SK-N-SH (cell line): ENCODE data around the gene NEK5. TPM values are rescaled to one million over a fixed set of nuclear protein-coding genes. Genes with fewer than 3 reads are reported as not detected.

Source experiments
- CTCF ChIA-PET: fragments of 300-600, 350-600 bp; formaldehyde crosslinking; extraction: SDS; loops from one replicate; lab custom pipeline; 2021; lab: Yijun Ruan, JAX
- POLR2A ChIA-PET: fragments of 350-600 bp; sonication (Branson Sonifier 250); formaldehyde crosslinking; extraction: SDS; loops from one replicate; lab custom pipeline; 2020; ENCODE audit warnings: antibody characterized with exemption, inconsistent platforms; lab: Yijun Ruan, JAX
- DNase-seq: peaks from one replicate; pipeline ENCODE4 v3.0.0; 2012
- H2AFZ ChIP-seq: fragments of 200-600 bp; sonication (generic); 2 replicates; pipeline ENCODE4 v1.8.1; 2016; ENCODE audit warnings: antibody characterized with exemption, mild to moderate bottlenecking, low read depth
- H3F3A ChIP-seq: fragments of 200-600 bp; sonication (generic); replicated peaks from 2 replicates; pipeline ENCODE3; 2016; ENCODE audit warnings: antibody characterized with exemption, mild to moderate bottlenecking; ENCODE audit not compliant: insufficient read depth
- H3K27ac ChIP-seq, 2 experiments: fragments of 200-500 bp in 1 of 2; fragments of 200-600 bp in 1 of 2; sonication (Bioruptor generic) in 1 of 2; sonication (generic), shearing (Covaris generic) in 1 of 2; 2 replicates each; pipeline versions ENCODE4 v1.5.1 to v1.6.1; 2014 to 2016; ENCODE audit warnings: low read depth in 2 of 2, inconsistent platforms in 1 of 2, low read length in 1 of 2, mild to moderate bottlenecking in 1 of 2, mixed read lengths in 1 of 2
- H3K27me3 ChIP-seq: fragments of 200-600 bp; sonication (generic), shearing (Covaris generic); 2 replicates; pipeline ENCODE4 v1.6.1; 2016; ENCODE audit warnings: mixed run types; ENCODE audit not compliant: insufficient read depth
- H3K36me3 ChIP-seq, 2 experiments: fragments of 200-500 bp in 1 of 2; fragments of 200-600 bp in 1 of 2; sonication (Bioruptor generic) in 1 of 2; sonication (generic) in 1 of 2; replicated peaks in 1 of 2; 2 replicates each; pipeline versions ENCODE3 to v1.5.1; 2014 to 2016; ENCODE audit warnings: low read length in 1 of 2, mild to moderate bottlenecking in 1 of 2; ENCODE audit not compliant: insufficient read depth in 2 of 2, control insufficient read depth in 1 of 2
- H3K4me1 ChIP-seq, 2 experiments: fragments of 200-500 bp in 1 of 2; fragments of 200-600 bp in 1 of 2; sonication (Bioruptor generic) in 1 of 2; sonication (generic), shearing (Covaris generic) in 1 of 2; 2 replicates each; pipeline versions ENCODE4 v1.5.1 to v1.6.1; 2014 to 2016; ENCODE audit warnings: low read depth in 1 of 2, low read length in 1 of 2, mixed run types in 1 of 2; ENCODE audit not compliant: insufficient read depth in 2 of 2, control insufficient read depth in 1 of 2
- H3K4me2 ChIP-seq: fragments of 200-600 bp; sonication (generic), shearing (Covaris generic); 2 replicates; pipeline ENCODE4 v1.6.1; 2017; ENCODE audit warnings: mixed run types
- H3K4me3 ChIP-seq, 2 experiments: fragments of 200-500 bp in 1 of 2; fragments of 200-600 bp in 1 of 2; sonication (Bioruptor generic) in 1 of 2; sonication (generic), shearing (Covaris generic) in 1 of 2; 2 replicates each; pipeline versions ENCODE4 v1.5.1 to v1.8.1; 2014 to 2016; ENCODE audit warnings: low read depth in 2 of 2, inconsistent platforms in 1 of 2, low read length in 1 of 2, mild to moderate bottlenecking in 1 of 2, mixed read lengths in 1 of 2, moderate library complexity in 1 of 2
- H3K79me2 ChIP-seq: fragments of 200-600 bp; sonication (generic); 2 replicates; pipeline ENCODE4 v1.8.1; 2017; ENCODE audit warnings: mild to moderate bottlenecking; ENCODE audit not compliant: insufficient read depth
- H3K9ac ChIP-seq: fragments of 200-600 bp; sonication (generic); 2 replicates; pipeline ENCODE4 v1.6.1; 2017; ENCODE audit warnings: mixed run types
- H3K9me2 ChIP-seq: fragments of 200-600 bp; sonication (generic); 2 replicates; pipeline ENCODE4 v1.6.1; 2017; ENCODE audit warnings: mixed run types
- H3K9me3 ChIP-seq: fragments of 200-600 bp; sonication (generic); 2 replicates; pipeline ENCODE4 v1.6.1; 2017; ENCODE audit warnings: mixed run types, mild to moderate bottlenecking, moderate library complexity
- H4K20me1 ChIP-seq: fragments of 200-600 bp; sonication (generic); 2 replicates; pipeline ENCODE4 v1.6.1; 2017; ENCODE audit warnings: mild to moderate bottlenecking, mixed run types; ENCODE audit not compliant: insufficient read depth
- ELF1 ChIP-seq: IDR thresholded peaks from 2 replicates; pipeline ENCODE4 v1.4.0; 2012
- EP300 ChIP-seq, 2 experiments: IDR thresholded peaks; 2 replicates each; pipeline versions ENCODE4 v1.4.0 to v1.6.1; 2012; ENCODE audit warnings: borderline replicate concordance in 1 of 2, low read depth in 1 of 2, low read length in 1 of 2
- EZH2phosphoT487 ChIP-seq: fragments of 200-600 bp; sonication (generic); IDR thresholded peaks from 2 replicates; pipeline ENCODE4 v1.6.1; 2017; ENCODE audit warnings: low read depth, mixed run types, mild to moderate bottlenecking, antibody characterized with exemption, moderate library complexity, borderline replicate concordance
- FOXJ3 ChIP-seq: sonication (generic); formaldehyde crosslinking; IDR thresholded peaks from 2 replicates; pipeline ENCODE4 v1.5.1; 2020; ENCODE audit warnings: mild to moderate bottlenecking, missing genetic modification reagents
- FOXM1 ChIP-seq: IDR thresholded peaks from 2 replicates; pipeline ENCODE4 v1.4.0; 2012; ENCODE audit warnings: low read depth, mild to moderate bottlenecking
- JUND ChIP-seq: IDR thresholded peaks from 2 replicates; pipeline ENCODE4 v1.4.0; 2012
- MEF2A ChIP-seq: IDR thresholded peaks from 2 replicates; pipeline ENCODE4 v1.4.0; 2012; ENCODE audit warnings: low read depth, borderline replicate concordance
- NFIC ChIP-seq: IDR thresholded peaks from 2 replicates; pipeline ENCODE4 v1.4.0; 2012; ENCODE audit warnings: borderline replicate concordance
- NRF1 ChIP-seq: IDR thresholded peaks from 2 replicates; pipeline ENCODE4 v1.6.1; 2012; ENCODE audit warnings: low read depth, mild to moderate bottlenecking, low read length
- POLR2AphosphoS5 ChIP-seq: IDR thresholded peaks from 2 replicates; pipeline ENCODE4 v1.6.1; 2012; ENCODE audit warnings: low read depth, low read length
- RAD21 ChIP-seq: IDR thresholded peaks from 2 replicates; pipeline ENCODE4 v1.6.1; 2012; ENCODE audit warnings: mild to moderate bottlenecking, low read length
- RCOR1 ChIP-seq: fragments of 150-350 bp; IDR thresholded peaks from 2 replicates; pipeline ENCODE4 v1.6.1; 2017; ENCODE audit warnings: antibody characterized with exemption, low read length
- RFX5 ChIP-seq: IDR thresholded peaks from 2 replicates; pipeline ENCODE4 v1.6.1; 2012; ENCODE audit warnings: mild to moderate bottlenecking, improper control_type of control experiment, low read length
- RXRA ChIP-seq: IDR thresholded peaks from 2 replicates; pipeline ENCODE4 v1.4.0; 2012; ENCODE audit warnings: low read depth, mild to moderate bottlenecking, borderline replicate concordance
- SIN3A ChIP-seq: IDR thresholded peaks from 2 replicates; pipeline ENCODE4 v1.6.1; 2012; ENCODE audit warnings: low read depth, mild to moderate bottlenecking, low read length, moderate library complexity, borderline replicate concordance
- TCF12 ChIP-seq: IDR thresholded peaks from 2 replicates; pipeline ENCODE4 v1.4.0; 2012
- TEAD4 ChIP-seq: IDR thresholded peaks from 2 replicates; pipeline ENCODE4 v1.4.0; 2012; ENCODE audit warnings: mild to moderate bottlenecking, borderline replicate concordance; ENCODE audit not compliant: insufficient read depth
- YY1 ChIP-seq: IDR thresholded peaks from 2 replicates; pipeline ENCODE4 v1.4.0; 2012; ENCODE audit warnings: low read depth, mild to moderate bottlenecking
- WGBS: methylation state at CpG from one replicate; pipeline ENCODE4 v1.1.6; 2017; ENCODE audit warnings: low lambda C conversion rate; 5-methylcytosine and 5-hydroxymethylcytosine counted together
- polyA plus RNA-seq, 3 experiments: library from polyadenylated mRNA; depleted of rRNA; stranded (reverse); fragments of >200 nt; gene quantifications; 2 replicates each; pipeline ENCODE4 v1.2.3, GENCODE V29; 2012
- TF ChIP-seq, protein P1 (sequence below): IDR thresholded peaks from 2 replicates; pipeline ENCODE4; 2012
- TF ChIP-seq, protein P2 (sequence below): fragments of 150-350 bp; IDR thresholded peaks from 2 replicates; pipeline ENCODE4 v1.6.1; 2017; ENCODE audit warnings: antibody characterized with exemption, low read length, low read depth, borderline replicate concordance
- TF ChIP-seq, protein P3 (sequence below): IDR thresholded peaks from 2 replicates; pipeline ENCODE4 v1.4.0; 2012; ENCODE audit warnings: low read depth, borderline replicate concordance
- TF ChIP-seq, protein P4 (sequence below): IDR thresholded peaks from 2 replicates; pipeline ENCODE4 v1.4.0; 2012; ENCODE audit warnings: low read depth, borderline replicate concordance

The NEK5 gene
- polyA plus RNA-seq, 1 of the 3 experiments (the other 2 are of a cell fraction), result 0.07 TPM

DNA sequence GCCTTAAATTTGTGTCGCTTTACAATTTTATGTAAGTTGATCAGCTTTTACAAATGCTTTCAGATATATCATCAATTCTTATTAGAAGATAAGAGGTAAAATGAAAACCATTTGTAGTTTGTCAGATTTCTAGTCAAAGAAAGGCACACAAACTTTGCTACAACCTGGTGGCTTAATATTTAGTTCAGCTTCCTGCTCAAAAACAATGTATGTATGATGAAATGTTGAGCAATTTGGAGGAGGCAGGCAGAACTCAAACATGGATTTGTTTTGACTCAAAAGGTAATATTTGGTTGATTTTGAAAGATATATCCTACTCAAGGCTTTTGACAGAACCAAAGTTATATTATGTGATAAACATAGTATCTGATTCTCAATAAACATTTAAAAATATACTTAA is 24.2 kb downstream of the NEK5 start:
- no peak for DNase-seq
- Histone ChIP-seq H2AFZ (no peak overlapping the region), H3K27me3 (no peaks in the 10 kb centered on the region), H3F3A (no peaks in the 10 kb centered on the region), H3K4me3 (no peak overlapping the region), H3K9ac (no peak overlapping the region), H4K20me1 (no peaks in the 10 kb centered on the region), H3K36me3 (no peaks in the 10 kb centered on the region), H3K79me2 (no peaks in the 10 kb centered on the region), H3K27ac (no peak overlapping the region), H3K4me1 (no peaks in the 10 kb centered on the region), H3K4me2 (no peak overlapping the region), H3K9me3 (no peaks in the 10 kb centered on the region), H3K9me2 (no peaks in the 10 kb centered on the region)
- TF ChIP-seq MEF2A, result no peak
- no peak for TF ChIP-seq TCF12
- TF ChIP-seq, protein P1, sequence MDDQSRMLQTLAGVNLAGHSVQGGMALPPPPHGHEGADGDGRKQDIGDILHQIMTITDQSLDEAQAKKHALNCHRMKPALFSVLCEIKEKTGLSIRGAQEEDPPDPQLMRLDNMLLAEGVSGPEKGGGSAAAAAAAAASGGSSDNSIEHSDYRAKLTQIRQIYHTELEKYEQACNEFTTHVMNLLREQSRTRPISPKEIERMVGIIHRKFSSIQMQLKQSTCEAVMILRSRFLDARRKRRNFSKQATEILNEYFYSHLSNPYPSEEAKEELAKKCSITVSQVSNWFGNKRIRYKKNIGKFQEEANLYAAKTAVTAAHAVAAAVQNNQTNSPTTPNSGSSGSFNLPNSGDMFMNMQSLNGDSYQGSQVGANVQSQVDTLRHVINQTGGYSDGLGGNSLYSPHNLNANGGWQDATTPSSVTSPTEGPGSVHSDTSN, result no peak
- no peak for TF ChIP-seq ELF1
- TF ChIP-seq FOXJ3, result no peak
- no peak for TF ChIP-seq SIN3A
- TF ChIP-seq EP300 (IDR thresholded peaks at IDR 0.05; ENCODE audit: borderline replicate concordance in 1 of 2, low read depth in 1 of 2, low read length in 1 of 2), result no peak
- TF ChIP-seq RFX5, result no peak
- TF ChIP-seq POLR2AphosphoS5, result no peak
- no peak for TF ChIP-seq RXRA
- no peak for TF ChIP-seq RCOR1
- TF ChIP-seq JUND, result no peak
- TF ChIP-seq, protein P2, sequence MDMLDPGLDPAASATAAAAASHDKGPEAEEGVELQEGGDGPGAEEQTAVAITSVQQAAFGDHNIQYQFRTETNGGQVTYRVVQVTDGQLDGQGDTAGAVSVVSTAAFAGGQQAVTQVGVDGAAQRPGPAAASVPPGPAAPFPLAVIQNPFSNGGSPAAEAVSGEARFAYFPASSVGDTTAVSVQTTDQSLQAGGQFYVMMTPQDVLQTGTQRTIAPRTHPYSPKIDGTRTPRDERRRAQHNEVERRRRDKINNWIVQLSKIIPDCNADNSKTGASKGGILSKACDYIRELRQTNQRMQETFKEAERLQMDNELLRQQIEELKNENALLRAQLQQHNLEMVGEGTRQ, result no peak
- TF ChIP-seq FOXM1, result no peak
- TF ChIP-seq, protein P3, sequence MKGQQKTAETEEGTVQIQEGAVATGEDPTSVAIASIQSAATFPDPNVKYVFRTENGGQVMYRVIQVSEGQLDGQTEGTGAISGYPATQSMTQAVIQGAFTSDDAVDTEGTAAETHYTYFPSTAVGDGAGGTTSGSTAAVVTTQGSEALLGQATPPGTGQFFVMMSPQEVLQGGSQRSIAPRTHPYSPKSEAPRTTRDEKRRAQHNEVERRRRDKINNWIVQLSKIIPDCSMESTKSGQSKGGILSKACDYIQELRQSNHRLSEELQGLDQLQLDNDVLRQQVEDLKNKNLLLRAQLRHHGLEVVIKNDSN, result no peak
- no peak for TF ChIP-seq YY1
- no peak for TF ChIP-seq RAD21
- ChIA-PET CTCF (interaction anchor here (1.2 to 1.9 kb wide), 2 partner anchors 12 to 25 kb away, joined by 3 to 5 read pairs; no protein-coding TSS in a partner anchor), POLR2A (no interaction called here)
- 80% methylated on average over 1 of the region's 1 CpG for WGBS

DNA sequence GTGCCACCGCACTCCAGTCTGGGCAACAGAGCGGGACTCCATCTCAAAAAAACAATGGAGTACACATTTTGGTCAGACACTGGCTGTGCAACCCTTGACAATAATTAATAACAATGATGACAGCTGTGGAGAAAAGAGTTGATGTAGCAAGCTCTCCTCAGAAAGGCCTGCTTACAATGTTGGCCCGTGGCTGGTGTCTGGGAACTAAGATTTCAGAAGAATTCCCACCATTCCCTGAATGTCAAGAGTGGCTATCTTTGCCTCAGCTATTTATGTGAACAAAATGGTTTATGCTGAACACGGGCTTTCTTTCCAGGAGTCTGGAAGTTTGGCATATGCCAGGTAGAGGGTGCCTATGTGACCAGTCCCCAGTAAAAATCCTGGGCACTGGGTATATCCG is 25.5 kb downstream of the NEK5 start:
- no peak for DNase-seq
- POLR2A ChIA-PET, result no interaction called here
- H3K36me3 ChIP-seq, result no peaks in the 10 kb centered on the region
- no peak overlapping the region for H2AFZ ChIP-seq
- H3K27me3 ChIP-seq, result no peaks in the 10 kb centered on the region
- H3F3A ChIP-seq, result no peaks in the 10 kb centered on the region
- H3K79me2 ChIP-seq, result no peaks in the 10 kb centered on the region
- no peak overlapping the region for H3K27ac ChIP-seq
- H3K9me3 ChIP-seq, result no peaks in the 10 kb centered on the region
- no peak overlapping the region for H3K4me3 ChIP-seq
- H3K9ac ChIP-seq, result no peak overlapping the region
- WGBS, result 55% methylated on average over 3 of the region's 5 CpGs
- H3K4me1 ChIP-seq, result no peaks in the 10 kb centered on the region
- no peaks in the 10 kb centered on the region for H3K9me2 ChIP-seq
- no peak overlapping the region for H3K4me2 ChIP-seq
- H4K20me1 ChIP-seq, result no peaks in the 10 kb centered on the region
- CTCF ChIA-PET, result interaction anchor here (1.6 kb wide), 1 partner anchor 24 kb away, joined by 6 read pairs; no protein-coding TSS in a partner anchor
- TF ChIP-seq FOXM1 (no peak), EP300 (IDR thresholded peaks at IDR 0.05; ENCODE audit: borderline replicate concordance in 1 of 2, low read depth in 1 of 2, low read length in 1 of 2) (no peak), RCOR1 (no peak), TEAD4 (no peak), ELF1 (no peak), NRF1 (no peak), EZH2phosphoT487 (no peak), POLR2AphosphoS5 (no peak), NFIC (no peak), RFX5 (no peak)
- TF ChIP-seq, protein P2, result no peak
- TF ChIP-seq, protein P4, sequence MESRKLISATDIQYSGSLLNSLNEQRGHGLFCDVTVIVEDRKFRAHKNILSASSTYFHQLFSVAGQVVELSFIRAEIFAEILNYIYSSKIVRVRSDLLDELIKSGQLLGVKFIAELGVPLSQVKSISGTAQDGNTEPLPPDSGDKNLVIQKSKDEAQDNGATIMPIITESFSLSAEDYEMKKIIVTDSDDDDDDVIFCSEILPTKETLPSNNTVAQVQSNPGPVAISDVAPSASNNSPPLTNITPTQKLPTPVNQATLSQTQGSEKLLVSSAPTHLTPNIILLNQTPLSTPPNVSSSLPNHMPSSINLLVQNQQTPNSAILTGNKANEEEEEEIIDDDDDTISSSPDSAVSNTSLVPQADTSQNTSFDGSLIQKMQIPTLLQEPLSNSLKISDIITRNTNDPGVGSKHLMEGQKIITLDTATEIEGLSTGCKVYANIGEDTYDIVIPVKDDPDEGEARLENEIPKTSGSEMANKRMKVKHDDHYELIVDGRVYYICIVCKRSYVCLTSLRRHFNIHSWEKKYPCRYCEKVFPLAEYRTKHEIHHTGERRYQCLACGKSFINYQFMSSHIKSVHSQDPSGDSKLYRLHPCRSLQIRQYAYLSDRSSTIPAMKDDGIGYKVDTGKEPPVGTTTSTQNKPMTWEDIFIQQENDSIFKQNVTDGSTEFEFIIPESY, result no peak
- TF ChIP-seq, protein P3, result no peak
